Measurements from ENCODE around the gene RARRES2.

- TF ChIP-seq POLR2A (IDR thresholded peaks at IDR 0.05; ENCODE audit: low read length), result no peak
- no peak for TF ChIP-seq GATA1 (IDR thresholded peaks at IDR 0.05; ENCODE audit: low read depth, low read length)
Observed at GRCh38 chr7:150340875-150341262, 560 bp downstream of the RARRES2 start.

Measured in erythroblast (primary cell).